Suprapubic skin (tissue), 4 donors: ENCODE measurements around the gene CCNQ.

Experiments used
- EP300 ChIP-seq: sonication (generic); formaldehyde crosslinking; IDR thresholded peaks from one replicate; pipeline ENCODE4 v1.6.1; 2017; ENCODE audit warnings: antibody characterized with exemption
- POLR2A ChIP-seq, 2 donors: fragments of 450-650 bp; IDR thresholded peaks; one replicate each; pipeline ENCODE4 v1.6.1; 2017; ENCODE audit warnings: antibody characterized with exemption in 2 of 2, mild to moderate bottlenecking in 2 of 2, moderate library complexity in 2 of 2
- POLR2AphosphoS5 ChIP-seq, 3 donors: sonication (generic); formaldehyde crosslinking; IDR thresholded peaks; one replicate each; pipeline ENCODE4 v1.6.1; 2017; ENCODE audit warnings: antibody characterized with exemption in 3 of 3
- TF ChIP-seq, protein P1 (sequence below), 2 donors: fragments of 200-600 bp in 1 of 2; fragments of 450-650 bp in 1 of 2; sonication (generic) in 1 of 2; IDR thresholded peaks; one replicate each; pipeline ENCODE4 v1.5.1; 2016 to 2019; ENCODE audit warnings: antibody characterized with exemption in 2 of 2, mild to moderate bottlenecking in 1 of 2, moderate library complexity in 1 of 2

- TF ChIP-seq, protein P1, sequence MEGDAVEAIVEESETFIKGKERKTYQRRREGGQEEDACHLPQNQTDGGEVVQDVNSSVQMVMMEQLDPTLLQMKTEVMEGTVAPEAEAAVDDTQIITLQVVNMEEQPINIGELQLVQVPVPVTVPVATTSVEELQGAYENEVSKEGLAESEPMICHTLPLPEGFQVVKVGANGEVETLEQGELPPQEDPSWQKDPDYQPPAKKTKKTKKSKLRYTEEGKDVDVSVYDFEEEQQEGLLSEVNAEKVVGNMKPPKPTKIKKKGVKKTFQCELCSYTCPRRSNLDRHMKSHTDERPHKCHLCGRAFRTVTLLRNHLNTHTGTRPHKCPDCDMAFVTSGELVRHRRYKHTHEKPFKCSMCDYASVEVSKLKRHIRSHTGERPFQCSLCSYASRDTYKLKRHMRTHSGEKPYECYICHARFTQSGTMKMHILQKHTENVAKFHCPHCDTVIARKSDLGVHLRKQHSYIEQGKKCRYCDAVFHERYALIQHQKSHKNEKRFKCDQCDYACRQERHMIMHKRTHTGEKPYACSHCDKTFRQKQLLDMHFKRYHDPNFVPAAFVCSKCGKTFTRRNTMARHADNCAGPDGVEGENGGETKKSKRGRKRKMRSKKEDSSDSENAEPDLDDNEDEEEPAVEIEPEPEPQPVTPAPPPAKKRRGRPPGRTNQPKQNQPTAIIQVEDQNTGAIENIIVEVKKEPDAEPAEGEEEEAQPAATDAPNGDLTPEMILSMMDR (IDR thresholded peaks at IDR 0.05): no peak
- TF ChIP-seq POLR2AphosphoS5 (IDR thresholded peaks at IDR 0.05): no peak
- no peak for TF ChIP-seq POLR2A (IDR thresholded peaks at IDR 0.05)
- TF ChIP-seq EP300: no peak
Measured at GRCh38 chrX:153580700-153581386, 18.1 kb downstream of the CCNQ start.
